GM12891 (cell line): ENCODE data around the gene HIC1.

Experiments used
- POLR2A ChIP-seq: IDR thresholded peaks from 2 replicates; pipeline ENCODE4 v1.6.1; 2011; ENCODE audit warnings: low read depth, low read length, control low read depth
- POLR2AphosphoS5 ChIP-seq: IDR thresholded peaks from 2 replicates; pipeline ENCODE4 v1.6.1; 2011; ENCODE audit warnings: low read depth, low read length, control low read depth
- SPI1 ChIP-seq: IDR thresholded peaks from 2 replicates; pipeline ENCODE4 v1.6.1; 2011; ENCODE audit warnings: low read depth, low read length, control low read depth
- TAF1 ChIP-seq: IDR thresholded peaks from 2 replicates; pipeline ENCODE4 v1.6.1; 2011; ENCODE audit warnings: low read depth, low read length, control low read depth

- TF ChIP-seq POLR2AphosphoS5: no peak
- no peak for TF ChIP-seq POLR2A
- no peak for TF ChIP-seq TAF1
- no peak for TF ChIP-seq SPI1
These were observed 52.1 kb downstream of the HIC1 start for GRCh38 chr17:2107050-2107449.
